Chondrocyte (in vitro differentiated cells): ENCODE data around the gene RAX2. TPM values are rescaled to one million over a fixed set of nuclear protein-coding genes. Genes with fewer than 3 reads are reported as not detected.

Experiments
- DNase-seq: peaks from one replicate; pipeline ENCODE4 v3.0.0; 2021; ENCODE audit warnings: mixed read lengths, low spot score
- H3K27ac Mint-ChIP-seq: one replicate; pipeline ENCODE4 v1.8.0; 2021; ENCODE audit warnings: mild to moderate bottlenecking, moderate library complexity, mixed read lengths; ENCODE audit not compliant: unreplicated experiment
- H3K27me3 Mint-ChIP-seq: 2 replicates; pipeline ENCODE4 v1.8.0; 2021; ENCODE audit warnings: low read depth, mixed read lengths
- H3K36me3 Mint-ChIP-seq: 2 replicates; pipeline ENCODE4 v1.8.0; 2021; ENCODE audit warnings: low read depth, mixed read lengths
- H3K4me1 Mint-ChIP-seq: 2 replicates; pipeline ENCODE4 v1.8.0; 2021; ENCODE audit warnings: low read depth, mild to moderate bottlenecking, mixed read lengths
- H3K4me3 Mint-ChIP-seq: one replicate; pipeline ENCODE4 v1.8.0; 2021; ENCODE audit warnings: mild to moderate bottlenecking, moderate library complexity, mixed read lengths; ENCODE audit not compliant: unreplicated experiment
- H3K9me3 Mint-ChIP-seq: 2 replicates; pipeline ENCODE4 v1.8.0; 2021; ENCODE audit warnings: low read depth, mixed read lengths
- CTCF ChIP-seq: fragments of 200-600 bp; sonication (generic); IDR thresholded peaks from 2 replicates; pipeline ENCODE4 v1.5.0; 2021; ENCODE audit warnings: antibody characterized with exemption, mild to moderate bottlenecking, moderate library complexity
- total RNA-seq: library from RNA; stranded (reverse); gene quantifications from 3 replicates; pipeline ENCODE4 v1.2.1, GENCODE V29; 2021

RAX2 gene
- total RNA-seq, 1 donor from 2014 or later = not detected

DNA sequence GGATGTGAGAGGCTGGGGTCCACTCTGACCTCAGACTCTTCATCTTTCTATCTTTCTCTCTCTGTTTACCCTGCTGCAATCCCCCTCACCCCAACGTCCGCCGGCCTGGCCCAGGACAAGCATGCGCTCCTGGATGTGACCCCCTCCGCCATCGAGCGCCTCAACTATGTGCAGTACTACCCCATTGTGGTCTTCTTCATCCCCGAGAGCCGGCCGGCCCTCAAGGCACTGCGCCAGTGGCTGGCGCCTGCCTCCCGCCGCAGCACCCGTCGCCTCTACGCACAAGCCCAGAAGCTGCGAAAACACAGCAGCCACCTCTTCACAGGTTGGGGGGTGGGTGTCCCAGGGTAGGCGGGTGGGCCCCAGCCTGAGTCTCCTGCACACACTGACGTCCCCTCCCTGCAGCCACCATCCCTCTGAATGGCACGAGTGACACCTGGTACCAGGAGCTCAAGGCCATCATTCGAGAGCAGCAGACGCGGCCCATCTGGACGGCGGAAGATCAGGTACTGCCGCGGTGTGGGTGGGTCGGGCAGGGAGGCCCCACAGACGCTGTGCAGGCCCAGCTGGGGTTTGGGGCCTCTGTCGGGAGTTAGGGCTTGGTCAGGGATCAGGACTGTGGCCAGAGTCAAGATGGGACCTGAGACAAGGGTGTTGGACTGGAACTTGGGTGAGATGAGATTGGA, 25.5 kb downstream of the RAX2 start:
- H3K36me3 Mint-ChIP-seq = peaks cover 9% of the 10 kb centered on the region
- H3K4me1 Mint-ChIP-seq = no peaks in the 10 kb centered on the region
- no peak for DNase-seq
- no peaks in the 10 kb centered on the region for H3K27me3 Mint-ChIP-seq
- H3K27ac Mint-ChIP-seq = no peak overlapping the region
- no peak for TF ChIP-seq CTCF
- H3K9me3 Mint-ChIP-seq = no peaks in the 10 kb centered on the region
- no peak overlapping the region for H3K4me3 Mint-ChIP-seq

DNA sequence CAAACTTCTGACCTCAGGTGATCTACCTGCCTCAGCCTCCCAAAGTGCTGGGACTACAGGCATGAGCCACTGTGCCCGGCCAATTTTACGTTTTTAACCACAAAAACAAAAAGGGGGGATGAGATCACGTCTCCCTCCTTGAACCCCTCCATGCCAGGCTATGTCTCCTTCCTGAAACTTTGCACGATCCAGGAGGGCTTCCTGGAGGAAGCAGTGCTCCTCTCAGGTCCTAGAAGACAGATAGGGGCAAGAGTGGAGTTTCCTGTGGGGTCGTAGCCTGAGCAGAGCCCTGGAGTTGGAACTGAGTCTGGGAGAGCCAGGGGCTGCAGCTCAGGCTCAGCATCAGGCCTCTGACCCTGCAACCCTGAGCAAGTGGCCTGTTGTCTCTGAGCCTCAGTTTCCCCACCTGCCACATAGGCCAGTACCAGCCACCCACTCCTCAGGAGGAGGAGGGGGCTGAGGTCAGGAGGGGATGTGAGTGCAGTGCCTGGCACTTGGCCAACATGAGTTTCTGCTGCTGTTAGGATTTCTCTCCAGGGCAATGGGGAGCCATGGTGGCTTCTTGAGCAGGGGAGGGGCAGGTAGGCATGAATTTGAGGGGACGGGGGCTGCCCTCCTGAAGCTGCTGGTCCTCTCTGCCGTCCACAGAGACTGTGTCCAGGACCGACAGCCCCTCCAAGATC, 26.5 kb downstream of the RAX2 start:
- H3K4me3 Mint-ChIP-seq = no peak overlapping the region
- no peak overlapping the region for H3K27ac Mint-ChIP-seq
- TF ChIP-seq CTCF = no peak
- H3K9me3 Mint-ChIP-seq = no peaks in the 10 kb centered on the region
- no peaks in the 10 kb centered on the region for H3K4me1 Mint-ChIP-seq
- peaks cover 7% of the 10 kb centered on the region for H3K36me3 Mint-ChIP-seq
- H3K27me3 Mint-ChIP-seq = no peaks in the 10 kb centered on the region
- no peak for DNase-seq

- H3K4me1 Mint-ChIP-seq = no peaks in the 10 kb centered on the region
Observed at GRCh38 chr19:3743486-3743885, 28.5 kb downstream of the RAX2 start.

DNA sequence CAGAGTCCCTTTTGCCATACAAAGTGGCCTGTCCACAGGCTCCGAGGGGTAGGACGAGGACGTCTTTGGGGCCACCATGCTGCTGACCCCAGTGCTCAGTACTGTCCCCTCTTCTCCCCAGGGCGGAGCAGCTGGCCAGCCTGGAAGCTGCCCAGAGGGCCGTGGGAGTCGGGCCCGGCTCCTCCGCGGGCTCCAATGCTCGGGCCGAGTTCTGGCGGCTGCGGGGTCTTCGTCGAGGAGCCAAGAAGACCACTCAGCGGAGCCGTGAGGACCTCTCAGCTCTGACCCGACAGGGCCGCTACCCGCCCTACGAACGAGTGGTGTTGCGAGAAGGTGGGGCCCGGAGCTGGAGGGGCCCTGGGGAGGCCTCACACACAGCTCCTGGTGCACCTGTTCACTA, 31.6 kb downstream of the RAX2 start:
- DNase-seq = no peak
- Mint-ChIP-seq H3K27ac (no peak overlapping the region), H3K4me1 (no peaks in the 10 kb centered on the region), H3K9me3 (no peaks in the 10 kb centered on the region), H3K27me3 (peaks cover 10% of the 10 kb centered on the region), H3K36me3 (no peaks in the 10 kb centered on the region), H3K4me3 (no peak overlapping the region)
- no peak for TF ChIP-seq CTCF

More at GRCh38 chr19:3743486-3743885, 28.5 kb downstream of the RAX2 start:
- H3K27me3 Mint-ChIP-seq = no peaks in the 10 kb centered on the region
- DNase-seq = no peak
- no peak overlapping the region for H3K4me3 Mint-ChIP-seq
- TF ChIP-seq CTCF = no peak
- H3K9me3 Mint-ChIP-seq = no peaks in the 10 kb centered on the region
- H3K36me3 Mint-ChIP-seq = no peaks in the 10 kb centered on the region
- no peak overlapping the region for H3K27ac Mint-ChIP-seq

- Mint-ChIP-seq H3K36me3 (no peaks in the 10 kb centered on the region), H3K4me1 (no peaks in the 10 kb centered on the region), H3K9me3 (no peaks in the 10 kb centered on the region), H3K4me3 (no peak overlapping the region), H3K27me3 (peaks cover 10% of the 10 kb centered on the region), H3K27ac (no peak overlapping the region)
- DNase-seq = no peak
- TF ChIP-seq CTCF = no peak
Observed at GRCh38 chr19:3738477-3739220, 33.4 kb downstream of the RAX2 start.
